H1 (cell line): Measurements from ENCODE around the gene ZNF100. TPM values are rescaled to one million over a fixed set of nuclear protein-coding genes. Genes with fewer than 3 reads are reported as not detected.
"Not testable (repeated sequence)": the region's sequence is repeated elsewhere in the genome, so short reads cannot be mapped to it uniquely, and the experiment has no call there.

Source experiments
- CTCF ChIA-PET: fragments of 300-600 bp; sonication (Branson Sonifier 250); formaldehyde crosslinking; loops from one replicate; lab custom pipeline; 2021; ENCODE audit not compliant: partially characterized antibody; lab: Charles Lee
- POLR2A ChIA-PET: fragments of 300-600 bp; sonication (Branson Sonifier 250); formaldehyde crosslinking; loops from one replicate; lab custom pipeline; 2021; ENCODE audit warnings: inconsistent platforms; ENCODE audit not compliant: partially characterized antibody; lab: Charles Lee
- DNase-seq, 2 experiments: peaks; one replicate each; pipeline versions ENCODE4 v3.0.0 to v3.0.0-alpha.2; 2010 to 2022; ENCODE audit warnings: low spot score in 2 of 2, low read depth in 1 of 2, mixed read lengths in 1 of 2
- FAIRE-seq: peaks from 2 replicates; lab custom pipeline; 2011; peaks lifted over from hg19 to GRCh38; lab: Jason Lieb, UNC
- H2AFZ ChIP-seq: 2 replicates; pipeline ENCODE4 v1.8.1; 2012; ENCODE audit warnings: low read length, inconsistent platforms
- H2AK5ac ChIP-seq: 2 replicates; pipeline ENCODE4 v1.6.1; 2013; ENCODE audit warnings: low read depth, low read length
- H2BK120ac ChIP-seq: replicated peaks from 2 replicates; pipeline ENCODE3; 2013; ENCODE audit warnings: low read depth, low read length, inconsistent platforms
- H2BK12ac ChIP-seq: 2 replicates; pipeline ENCODE4 v1.6.1; 2013; ENCODE audit warnings: low read depth, low read length
- H2BK15ac ChIP-seq: 2 replicates; pipeline ENCODE4 v1.6.1; 2013; ENCODE audit warnings: low read length
- H2BK20ac ChIP-seq: 2 replicates; pipeline ENCODE4 v1.6.1; 2013; ENCODE audit warnings: low read length
- H2BK5ac ChIP-seq: 2 replicates; pipeline ENCODE4 v1.6.1; 2013; ENCODE audit warnings: low read depth, low read length
- H3K14ac ChIP-seq: 2 replicates; pipeline ENCODE4 v1.6.1; 2013; ENCODE audit warnings: inconsistent platforms; ENCODE audit not compliant: insufficient read length
- H3K18ac ChIP-seq: 2 replicates; pipeline ENCODE4 v1.6.1; 2013; ENCODE audit warnings: low read length; ENCODE audit errors: extremely low read depth
- H3K23ac ChIP-seq: 2 replicates; pipeline ENCODE4 v1.6.1; 2013; ENCODE audit warnings: inconsistent platforms; ENCODE audit not compliant: insufficient read length
- H3K23me2 ChIP-seq: 2 replicates; pipeline ENCODE4 v1.6.1; 2013; ENCODE audit warnings: low read depth, low read length
- H3K27ac ChIP-seq: 2 replicates; pipeline ENCODE4 v1.6.1; 2011; ENCODE audit warnings: low read depth, low read length, inconsistent platforms
- H3K27me3 ChIP-seq, 4 experiments: replicated peaks in 1 of 4; 1 replicate in 1 of 4; 2 replicates in 3 of 4; pipeline versions ENCODE4 v1.6.1 to v1.8.1; 2011 to 2013; ENCODE audit warnings: low read length in 3 of 4, mild to moderate bottlenecking in 3 of 4, inconsistent platforms in 2 of 4, mixed read lengths in 2 of 4, moderate library complexity in 1 of 4; ENCODE audit not compliant: control insufficient read depth in 3 of 4, insufficient read depth in 3 of 4; ENCODE audit errors: extremely low read depth in 1 of 4
- H3K36me3 ChIP-seq, 4 experiments: 2 replicates each; pipeline versions ENCODE4 v1.6.1 to v1.8.1; 2011 to 2013; ENCODE audit warnings: mild to moderate bottlenecking in 4 of 4, low read length in 3 of 4, moderate library complexity in 2 of 4, control low read depth in 1 of 4, inconsistent platforms in 1 of 4; ENCODE audit not compliant: insufficient read depth in 4 of 4, control insufficient read depth in 2 of 4
- H3K4ac ChIP-seq: replicated peaks from 2 replicates; pipeline ENCODE3; 2013; ENCODE audit warnings: low read length, low read depth, mixed read lengths, inconsistent platforms; ENCODE audit not compliant: insufficient read length
- H3K4me1 ChIP-seq, 4 experiments: replicated peaks in 1 of 4; 1 replicate in 1 of 4; 2 replicates in 3 of 4; pipeline versions ENCODE4 v1.6.1 to v1.8.1; 2011 to 2013; ENCODE audit warnings: low read length in 3 of 4, inconsistent platforms in 2 of 4, mixed read lengths in 1 of 4; ENCODE audit not compliant: insufficient read depth in 4 of 4, control insufficient read depth in 3 of 4
- H3K4me2 ChIP-seq, 2 experiments: 2 replicates each; pipeline versions ENCODE4 v1.6.1 to v1.8.1; 2011 to 2013; ENCODE audit warnings: low read depth in 2 of 2, low read length in 2 of 2, control low read depth in 1 of 2, inconsistent platforms in 1 of 2, mild to moderate bottlenecking in 1 of 2; ENCODE audit not compliant: insufficient read depth in 1 of 2
- H3K4me3 ChIP-seq, 4 experiments: fragments of 200-600, 300-600 bp in 1 of 4; sonication (generic), shearing (Covaris generic), sonication (Bioruptor Twin) in 1 of 4; 2 replicates each; pipeline versions ENCODE4 v1.5.1 to v1.8.1; 2011 to 2016; ENCODE audit warnings: low read length in 4 of 4, low read depth in 3 of 4, control low read depth in 2 of 4, inconsistent platforms in 2 of 4, mild to moderate bottlenecking in 2 of 4, mixed read lengths in 1 of 4, moderate library complexity in 1 of 4; ENCODE audit not compliant: insufficient read depth in 2 of 4; ENCODE audit errors: extremely low read depth in 1 of 4
- H3K56ac ChIP-seq: replicated peaks from 2 replicates; pipeline ENCODE3; 2013; ENCODE audit warnings: low read depth, mild to moderate bottlenecking, mixed read lengths, low read length, inconsistent platforms; ENCODE audit not compliant: insufficient read length
- H3K79me1 ChIP-seq: 2 replicates; pipeline ENCODE4 v1.6.1; 2013; ENCODE audit warnings: low read depth, low read length, control low read depth
- H3K79me2 ChIP-seq, 2 experiments: 2 replicates each; pipeline versions ENCODE4 v1.6.1 to v1.8.1; 2012 to 2013; ENCODE audit warnings: low read length in 2 of 2, mild to moderate bottlenecking in 2 of 2, inconsistent platforms in 1 of 2; ENCODE audit not compliant: insufficient read depth in 2 of 2, control insufficient read depth in 1 of 2
- H3K9ac ChIP-seq, 4 experiments: replicated peaks in 1 of 4; 1 replicate in 1 of 4; 2 replicates in 3 of 4; pipeline versions ENCODE4 v1.6.1 to v1.8.1; 2011 to 2013; ENCODE audit warnings: low read depth in 3 of 4, low read length in 3 of 4, control low read depth in 2 of 4, mild to moderate bottlenecking in 2 of 4, moderate library complexity in 2 of 4, inconsistent platforms in 1 of 4; ENCODE audit errors: extremely low read depth in 1 of 4
- H3K9me3 ChIP-seq, 2 experiments: 2 replicates each; pipeline versions ENCODE4 v1.6.1 to v1.8.1; 2012 to 2013; ENCODE audit warnings: mild to moderate bottlenecking in 2 of 2, moderate library complexity in 2 of 2, control low read depth in 1 of 2, inconsistent platforms in 1 of 2, low read depth in 1 of 2, low read length in 1 of 2, mixed read lengths in 1 of 2; ENCODE audit not compliant: insufficient read depth in 2 of 2
- H4K20me1 ChIP-seq, 2 experiments: replicated peaks in 1 of 2; 2 replicates each; pipeline versions ENCODE3 to v1.8.1; 2011 to 2013; ENCODE audit warnings: inconsistent platforms in 2 of 2, low read length in 2 of 2, mild to moderate bottlenecking in 1 of 2; ENCODE audit not compliant: insufficient read depth in 2 of 2, control insufficient read depth in 1 of 2
- H4K5ac ChIP-seq: 2 replicates; pipeline ENCODE4 v1.6.1; 2013; ENCODE audit warnings: low read length, low read depth, mixed read lengths, inconsistent platforms; ENCODE audit not compliant: insufficient read length
- H4K8ac ChIP-seq: 2 replicates; pipeline ENCODE4 v1.8.0; 2013; ENCODE audit warnings: mild to moderate bottlenecking, moderate library complexity, low read length, inconsistent platforms; ENCODE audit not compliant: insufficient read depth; ENCODE audit errors: extremely low read depth
- H4K91ac ChIP-seq: replicated peaks from 2 replicates; pipeline ENCODE3; 2013; ENCODE audit warnings: low read length, mixed read lengths, inconsistent platforms; ENCODE audit not compliant: insufficient read length
- polyA plus RNA-seq, 7 experiments: library from polyadenylated mRNA; depleted of rRNA in 3 of 7; stranded (reverse) in 5 of 7; unstranded in 2 of 7; fragments of >200 nt in 5 of 7; fragments of 200-250 nt in 2 of 7; gene quantifications; 1 replicate in 5 of 7; 2 replicates in 1 of 7; 4 replicates in 1 of 7; pipeline versions ENCODE4 v1.2.1 to v1.2.3, GENCODE V29; 2011 to 2013; ENCODE audit warnings: missing spikeins in 2 of 7, mixed read lengths in 2 of 7
- total RNA-seq: library from RNA; stranded (reverse); fragmentation: NEBNext Ultra II Directional; extraction: Animal tissue kit (Norgen Biotek cat#: 25700); gene quantifications from 2 replicates; pipeline ENCODE4 v1.2.1, GENCODE V29; 2021

ZNF100 gene
- total and polyA plus RNA-seq, 2 of the 8 experiments (the other 6 are each of a cell fraction or from before 2014, with no cell fraction given), result 4.9 to 30.8 TPM

- H2BK15ac ChIP-seq, CTCF ChIA-PET, H2AK5ac ChIP-seq, FAIRE-seq, H3K4ac ChIP-seq, H2BK20ac ChIP-seq, DNase-seq, H2BK5ac ChIP-seq, H3K4me1 ChIP-seq, H3K27ac ChIP-seq, H4K20me1 ChIP-seq, H4K91ac ChIP-seq, H3K9me3 ChIP-seq, H3K4me2 ChIP-seq, H3K14ac ChIP-seq, H3K23me2 ChIP-seq, H3K4me3 ChIP-seq, H4K5ac ChIP-seq, H3K9ac ChIP-seq, H3K18ac ChIP-seq, H2BK120ac ChIP-seq, H2AFZ ChIP-seq, H4K8ac ChIP-seq, H3K79me1 ChIP-seq, H2BK12ac ChIP-seq, H3K27me3 ChIP-seq, H3K56ac ChIP-seq, H3K23ac ChIP-seq: not testable (repeated sequence)
- Histone ChIP-seq H3K36me3 (peaks cover 7 to 53% (median 34%) of the 10 kb centered on the region in 4 experiments), H3K79me2 (peaks cover 6 to 90% of the 10 kb centered on the region in 2 experiments)
- POLR2A ChIA-PET, result interaction anchor here (2.0 to 4.4 kb wide), 2 partner anchors 9 to 12 kb away, joined by 5 to 15 read pairs; partner anchors contain the start of gene ZNF100
Observed at GRCh38 chr19:21755555-21755954, 11.8 kb downstream of the ZNF100 start.
